Upper lobe of left lung (tissue), 6 donors: ENCODE measurements around the gene CAMK1. TPM values are rescaled to one million over a fixed set of nuclear protein-coding genes. Genes with fewer than 3 reads are reported as not detected.

Experiments
- ATAC-seq, 2 donors: fragments of 200-7000 bp; cut with Tn5 transposase; one replicate each; pipeline ENCODE4 v1.9.1; 2022; ENCODE audit warnings: mild to moderate bottlenecking in 2 of 2, moderate library complexity in 2 of 2; ENCODE audit not compliant: low FRiP score in 2 of 2
- DNase-seq, 2 donors: peaks; one replicate each; pipeline ENCODE4 v3.0.0-alpha.2; 2019 to 2020
- H3K27ac ChIP-seq, 4 donors: fragments of 200-600 bp; sonication (generic); one replicate each; pipeline ENCODE4 v1.5.1; 2016 to 2019
- H3K27me3 ChIP-seq, 4 donors: fragments of 200-600 bp; sonication (generic); one replicate each; pipeline ENCODE4 v1.5.1; 2017 to 2019
- H3K36me3 ChIP-seq, 4 donors: fragments of 200-600 bp; sonication (generic); one replicate each; pipeline ENCODE4 v1.5.1; 2016 to 2019
- H3K4me1 ChIP-seq, 4 donors: fragments of 200-600 bp; sonication (generic); one replicate each; pipeline ENCODE4 v1.5.1; 2018 to 2019
- H3K4me3 ChIP-seq, 4 donors: fragments of 200-600 bp; sonication (generic); one replicate each; pipeline ENCODE4 v1.5.1; 2017 to 2019; ENCODE audit warnings: mild to moderate bottlenecking in 2 of 4, moderate library complexity in 1 of 4
- H3K9me3 ChIP-seq, 4 donors: fragments of 200-600 bp; sonication (generic); one replicate each; pipeline ENCODE4 v1.5.1; 2018 to 2019
- EP300 ChIP-seq, 4 donors: sonication (generic); formaldehyde crosslinking; IDR thresholded peaks; one replicate each; pipeline ENCODE4 v1.5.1; 2017; ENCODE audit warnings: antibody characterized with exemption in 4 of 4, control low read depth in 2 of 4
- POLR2A ChIP-seq, 4 donors: fragments of 450-650 bp; IDR thresholded peaks; one replicate each; pipeline ENCODE4 v1.5.1; 2016 to 2017; ENCODE audit warnings: antibody characterized with exemption in 4 of 4, mild to moderate bottlenecking in 2 of 4
- POLR2AphosphoS5 ChIP-seq, 2 donors: sonication (generic); formaldehyde crosslinking; IDR thresholded peaks; one replicate each; pipeline ENCODE4 v1.5.1; 2017; ENCODE audit warnings: antibody characterized with exemption in 2 of 2
- WGBS, 2 donors: methylation state at CpG; one replicate each; pipeline ENCODE4 v1.1.5; 2017 to 2018; 5-methylcytosine and 5-hydroxymethylcytosine counted together
- total RNA-seq, 6 donors: library from RNA; depleted of rRNA in 4 of 6; stranded (reverse); fragments of >200 nt in 4 of 6; gene quantifications; one replicate each; pipeline versions ENCODE4 v1.1.0 to v1.2.1, GENCODE V29; 2016 to 2021
- TF ChIP-seq, protein P1 (sequence below), 6 experiments: fragments of 450-650 bp in 4 of 6; fragments of 200-600 bp in 2 of 6; sonication (generic) in 2 of 6; IDR thresholded peaks; one replicate each; pipeline ENCODE4 v1.5.1; 2016 to 2019; ENCODE audit warnings: antibody characterized with exemption in 6 of 6
- donor health status: DM: no; HTN: no; CAD: no; lungs with moderate emphysema.
- donor health status: DM: no; HTN: yes; CAD: no; lungs with severe emphysema.

The CAMK1 gene
- total RNA-seq, 6 donors from 2014 or later = 19.5 to 44.0 (median 27.6) TPM

DNA sequence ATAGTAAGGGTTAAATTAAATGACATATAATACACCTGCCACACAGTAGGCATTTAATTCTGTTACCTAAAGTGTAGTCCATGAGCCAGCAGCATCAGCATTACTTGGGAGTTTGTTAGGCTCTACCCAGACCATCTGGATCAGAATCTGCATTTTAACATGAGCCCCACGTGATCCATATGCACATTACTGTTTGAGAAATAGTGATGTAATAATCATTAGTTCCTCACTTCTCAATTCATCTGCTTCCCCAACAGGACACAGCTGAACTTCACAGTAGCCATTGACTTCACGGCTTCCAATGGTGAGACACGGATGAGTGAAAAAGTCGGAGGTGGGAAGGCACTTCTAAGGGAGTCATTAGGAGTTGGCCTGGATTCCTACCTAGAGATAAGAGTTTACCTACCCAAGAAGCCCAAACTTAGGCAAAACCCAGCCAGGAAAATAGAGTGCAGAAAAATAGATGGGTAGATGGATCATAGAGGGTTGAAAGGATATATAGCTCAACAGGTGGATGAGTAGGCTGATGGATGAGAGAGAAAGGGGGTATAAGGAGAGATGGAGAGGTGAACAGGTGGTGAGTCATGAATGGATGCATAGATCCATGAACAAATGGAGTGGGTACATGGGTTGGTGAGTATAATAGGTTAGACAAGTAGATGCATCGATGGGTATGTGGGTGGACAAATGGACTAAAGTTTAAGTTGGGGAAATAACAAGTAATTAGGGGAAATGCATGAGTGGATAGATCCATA lies 52.8 kb downstream of the CAMK1 start:
- ATAC-seq (peak in 1 of 2 donors; percentile 34), DNase-seq (no peak)
- Histone ChIP-seq H3K4me3 (no peak overlapping the region), H3K36me3 (no peaks in the 10 kb centered on the region), H3K9me3 (no peaks in the 10 kb centered on the region), H3K27ac (no peak overlapping the region), H3K27me3 (no peaks in the 10 kb centered on the region), H3K4me1 (peaks cover 0 to 5% (median 2%) of the 10 kb centered on the region in 4 donors)
- WGBS, 2 donors = 74 to 75% methylated on average over 5 of the region's 5 CpGs
- TF ChIP-seq POLR2AphosphoS5 (IDR thresholded peaks at IDR 0.05) = no peak
- no peak for TF ChIP-seq POLR2A (IDR thresholded peaks at IDR 0.05)
- TF ChIP-seq EP300 (IDR thresholded peaks at IDR 0.05) = no peak
- TF ChIP-seq, protein P1, sequence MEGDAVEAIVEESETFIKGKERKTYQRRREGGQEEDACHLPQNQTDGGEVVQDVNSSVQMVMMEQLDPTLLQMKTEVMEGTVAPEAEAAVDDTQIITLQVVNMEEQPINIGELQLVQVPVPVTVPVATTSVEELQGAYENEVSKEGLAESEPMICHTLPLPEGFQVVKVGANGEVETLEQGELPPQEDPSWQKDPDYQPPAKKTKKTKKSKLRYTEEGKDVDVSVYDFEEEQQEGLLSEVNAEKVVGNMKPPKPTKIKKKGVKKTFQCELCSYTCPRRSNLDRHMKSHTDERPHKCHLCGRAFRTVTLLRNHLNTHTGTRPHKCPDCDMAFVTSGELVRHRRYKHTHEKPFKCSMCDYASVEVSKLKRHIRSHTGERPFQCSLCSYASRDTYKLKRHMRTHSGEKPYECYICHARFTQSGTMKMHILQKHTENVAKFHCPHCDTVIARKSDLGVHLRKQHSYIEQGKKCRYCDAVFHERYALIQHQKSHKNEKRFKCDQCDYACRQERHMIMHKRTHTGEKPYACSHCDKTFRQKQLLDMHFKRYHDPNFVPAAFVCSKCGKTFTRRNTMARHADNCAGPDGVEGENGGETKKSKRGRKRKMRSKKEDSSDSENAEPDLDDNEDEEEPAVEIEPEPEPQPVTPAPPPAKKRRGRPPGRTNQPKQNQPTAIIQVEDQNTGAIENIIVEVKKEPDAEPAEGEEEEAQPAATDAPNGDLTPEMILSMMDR (IDR thresholded peaks at IDR 0.05) = no peak

- Histone ChIP-seq H3K27me3 (no peaks in the 10 kb centered on the region), H3K4me1 (peaks cover 0 to 5% (median 2%) of the 10 kb centered on the region in 4 donors), H3K27ac (no peak overlapping the region), H3K9me3 (no peaks in the 10 kb centered on the region), H3K36me3 (no peaks in the 10 kb centered on the region), H3K4me3 (no peak overlapping the region)
- TF ChIP-seq, protein P1 (IDR thresholded peaks at IDR 0.05) = peak; percentile 45 to 63 (median 53)
- TF ChIP-seq POLR2AphosphoS5 (IDR thresholded peaks at IDR 0.05) (peak in 1 of 2 donors; percentile 22), EP300 (IDR thresholded peaks at IDR 0.05) (no peak), POLR2A (IDR thresholded peaks at IDR 0.05) (no peak)
- DNase-seq = peak in 1 of 2 donors; percentile 81
- 41 to 46% methylated on average over 6 of the region's 6 CpGs for WGBS, 2 donors
- peak; percentile 89 to 96 for ATAC-seq
These were observed 53.8 kb downstream of the CAMK1 start for GRCh38 chr3:9715764-9716437.

DNA sequence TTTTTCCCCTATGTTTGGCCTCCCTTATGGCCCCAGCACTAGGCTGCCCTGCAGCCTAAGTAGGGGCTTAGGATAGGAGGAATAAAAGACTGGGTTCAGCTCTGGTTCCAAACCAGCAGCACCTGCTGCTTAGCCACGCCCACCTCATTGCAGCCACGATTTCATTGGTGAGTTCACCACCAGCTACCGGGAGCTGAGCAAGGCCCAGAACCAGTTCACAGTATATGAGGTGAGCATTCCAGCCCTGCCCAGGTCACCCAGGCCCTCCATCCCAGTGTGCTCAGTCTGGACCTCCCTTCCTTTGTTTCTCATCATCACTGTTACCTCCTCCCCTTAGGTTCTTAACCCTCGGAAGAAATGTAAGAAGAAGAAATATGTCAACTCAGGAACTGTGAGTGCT lies 54.6 kb downstream of the CAMK1 start:
- H3K4me3 ChIP-seq = no peak overlapping the region
- DNase-seq = no peak
- H3K27ac ChIP-seq = no peak overlapping the region
- H3K36me3 ChIP-seq = no peaks in the 10 kb centered on the region
- H3K4me1 ChIP-seq = peaks cover 0 to 5% (median 2%) of the 10 kb centered on the region in 4 donors
- TF ChIP-seq EP300 (IDR thresholded peaks at IDR 0.05) (no peak), POLR2A (IDR thresholded peaks at IDR 0.05) (no peak), POLR2AphosphoS5 (IDR thresholded peaks at IDR 0.05) (no peak)
- TF ChIP-seq, protein P1 (IDR thresholded peaks at IDR 0.05) = no peak
- peak in 1 of 2 donors; percentile 21 for ATAC-seq
- 29 to 32% methylated on average over 4 of the region's 4 CpGs for WGBS, 2 donors
- H3K9me3 ChIP-seq = no peaks in the 10 kb centered on the region
- no peaks in the 10 kb centered on the region for H3K27me3 ChIP-seq

DNA sequence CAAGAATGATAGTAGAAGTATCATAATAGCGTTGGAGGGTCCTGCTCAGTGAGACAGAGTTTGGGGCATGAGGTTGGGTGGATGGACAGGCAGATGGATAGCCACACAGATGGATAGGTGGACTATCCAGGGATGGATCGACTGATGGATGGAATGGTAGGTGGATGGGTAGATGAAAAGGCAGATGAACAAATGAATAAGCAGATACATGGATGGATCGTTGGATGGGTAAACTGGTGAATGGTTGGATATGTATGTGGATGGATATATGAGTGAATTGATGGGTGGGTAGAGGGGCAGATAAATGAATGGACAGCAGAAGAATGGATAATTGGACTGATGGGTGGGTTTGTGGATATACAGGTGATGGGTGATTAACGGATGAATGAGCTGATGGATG lies 56.6 kb downstream of the CAMK1 start:
- 87 to 92% methylated on average over 4 of the region's 4 CpGs for WGBS, 2 donors
- H3K27me3 ChIP-seq = no peaks in the 10 kb centered on the region
- ATAC-seq (no peak), DNase-seq (no peak)
- H3K36me3 ChIP-seq = no peaks in the 10 kb centered on the region
- no peaks in the 10 kb centered on the region for H3K9me3 ChIP-seq
- H3K4me1 ChIP-seq = peaks cover 0 to 5% (median 2%) of the 10 kb centered on the region in 4 donors
- H3K27ac ChIP-seq = no peak overlapping the region
- no peak overlapping the region for H3K4me3 ChIP-seq
- TF ChIP-seq, protein P1 (IDR thresholded peaks at IDR 0.05) = no peak
- TF ChIP-seq POLR2A (IDR thresholded peaks at IDR 0.05) (no peak), EP300 (IDR thresholded peaks at IDR 0.05) (no peak), POLR2AphosphoS5 (IDR thresholded peaks at IDR 0.05) (no peak)
